ENCODE measurements around the gene XRCC1.
A peak's percentile ranks its signal among the peaks of the same experiment; 100 is the strongest.

XRCC1 gene, protein sequence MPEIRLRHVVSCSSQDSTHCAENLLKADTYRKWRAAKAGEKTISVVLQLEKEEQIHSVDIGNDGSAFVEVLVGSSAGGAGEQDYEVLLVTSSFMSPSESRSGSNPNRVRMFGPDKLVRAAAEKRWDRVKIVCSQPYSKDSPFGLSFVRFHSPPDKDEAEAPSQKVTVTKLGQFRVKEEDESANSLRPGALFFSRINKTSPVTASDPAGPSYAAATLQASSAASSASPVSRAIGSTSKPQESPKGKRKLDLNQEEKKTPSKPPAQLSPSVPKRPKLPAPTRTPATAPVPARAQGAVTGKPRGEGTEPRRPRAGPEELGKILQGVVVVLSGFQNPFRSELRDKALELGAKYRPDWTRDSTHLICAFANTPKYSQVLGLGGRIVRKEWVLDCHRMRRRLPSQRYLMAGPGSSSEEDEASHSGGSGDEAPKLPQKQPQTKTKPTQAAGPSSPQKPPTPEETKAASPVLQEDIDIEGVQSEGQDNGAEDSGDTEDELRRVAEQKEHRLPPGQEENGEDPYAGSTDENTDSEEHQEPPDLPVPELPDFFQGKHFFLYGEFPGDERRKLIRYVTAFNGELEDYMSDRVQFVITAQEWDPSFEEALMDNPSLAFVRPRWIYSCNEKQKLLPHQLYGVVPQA

DNA sequence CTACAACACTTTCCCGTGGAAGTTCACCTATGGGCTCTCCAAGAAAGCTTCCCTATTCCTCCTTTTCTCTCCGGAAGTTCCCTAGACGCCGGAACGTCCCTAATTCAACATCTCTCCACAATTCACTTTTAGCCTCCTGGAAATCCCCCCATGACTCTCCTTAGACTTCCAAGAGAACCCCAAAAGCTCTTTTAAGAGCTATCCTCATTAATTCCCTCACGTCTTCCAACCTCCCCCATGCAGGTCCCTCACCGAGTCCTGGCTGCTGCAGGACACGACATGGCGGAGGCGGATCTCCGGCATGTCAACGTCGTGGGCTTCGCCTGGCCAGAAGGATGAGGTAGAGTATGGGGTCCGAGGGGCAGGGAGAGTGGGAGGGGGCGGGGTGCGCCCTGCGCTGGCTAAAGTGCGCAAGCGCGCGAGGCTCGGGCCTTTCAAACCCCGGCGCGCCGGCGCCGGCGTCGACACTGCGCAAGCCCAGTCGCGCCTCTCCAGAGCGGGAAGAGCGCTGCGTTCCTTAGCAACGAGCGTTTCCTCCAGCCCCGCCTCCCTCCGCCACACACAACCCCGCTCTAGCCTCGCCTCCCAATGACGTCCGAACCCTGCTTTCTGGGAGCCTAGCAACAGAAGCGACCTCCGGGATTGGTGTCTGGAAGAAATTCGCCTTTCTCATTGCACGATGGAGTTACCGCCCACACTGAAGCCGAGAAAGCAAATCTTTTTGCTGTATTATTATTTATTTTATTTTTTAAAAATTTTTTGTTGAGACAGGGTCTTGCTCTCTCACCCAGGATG lies at the start of gene XRCC1, which contains the start of gene PINLYP:
Gene XRCC1 (minus strand): TSS at position 372 of the 795 bp plus-strand sequence. CDS start 69 bp downstream, at position 303.
Gene PINLYP (plus strand): TSS at position 646 of the 795 bp plus-strand sequence. CDS start 1,391 bp downstream, outside the sequence.
- peak; percentile 93 for DNase-seq (ENCODE audit: low read depth)

DNA sequence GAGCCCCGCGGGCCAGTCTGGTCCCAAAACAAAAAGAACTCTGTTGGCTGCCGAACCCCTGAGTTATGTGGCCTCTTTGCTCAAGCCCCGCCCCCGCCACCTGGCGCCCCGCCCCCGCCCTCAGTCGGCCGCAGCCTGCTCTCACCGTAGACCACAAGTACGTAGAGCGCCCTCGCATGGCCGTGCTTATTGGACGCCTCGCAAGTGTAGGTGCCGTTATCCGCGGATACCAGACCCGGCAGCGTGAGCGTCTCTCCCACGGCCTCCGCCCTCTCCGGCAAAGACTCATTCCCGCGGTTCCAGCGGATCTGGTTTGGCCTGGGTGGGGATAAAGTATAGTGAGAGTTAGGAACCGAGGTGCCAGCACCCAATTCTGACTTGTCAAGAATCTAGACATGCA lies 49.6 kb upstream of the XRCC1 start:
- peak; percentile 70 for DNase-seq (ENCODE audit: low read depth)

DNA sequence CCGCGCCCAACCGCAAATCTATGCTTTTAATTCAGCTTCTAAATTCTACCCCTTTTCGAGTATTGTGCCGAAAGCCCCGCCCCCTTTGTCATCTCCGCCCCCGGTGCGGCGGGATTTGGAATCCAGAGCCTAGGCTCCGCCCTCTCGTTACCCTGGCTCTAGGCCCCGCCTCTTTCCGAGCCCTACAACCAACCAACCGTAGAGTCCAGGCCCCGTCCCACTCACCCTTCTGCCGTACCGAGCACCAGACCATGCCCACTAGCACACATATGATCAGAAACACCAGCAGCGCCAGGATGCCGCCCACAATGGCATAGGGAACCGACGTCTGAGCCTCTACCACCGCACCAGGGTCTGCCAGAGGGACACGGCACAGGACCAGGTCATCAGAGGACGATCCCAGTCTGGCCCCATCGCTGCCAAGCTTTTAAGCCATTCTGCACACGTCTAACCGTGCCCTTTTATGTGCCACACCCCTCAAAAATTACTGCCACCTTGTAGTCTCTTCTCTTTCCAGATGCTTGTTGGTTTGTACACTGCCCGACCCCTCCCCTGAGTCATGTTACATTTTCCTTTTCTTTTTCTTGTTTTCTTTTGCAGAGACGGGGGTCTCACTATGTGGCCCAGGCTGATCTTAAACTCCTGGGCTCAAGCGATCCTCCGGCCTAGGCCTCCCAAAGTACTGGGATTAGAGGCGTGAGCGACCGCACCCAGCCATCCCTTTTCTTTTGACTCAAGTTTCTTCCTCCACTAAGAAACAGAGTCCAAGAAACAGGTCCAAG lies 48.8 kb upstream of the XRCC1 start:
- DNase-seq (ENCODE audit: low read depth) = no peak

DNA sequence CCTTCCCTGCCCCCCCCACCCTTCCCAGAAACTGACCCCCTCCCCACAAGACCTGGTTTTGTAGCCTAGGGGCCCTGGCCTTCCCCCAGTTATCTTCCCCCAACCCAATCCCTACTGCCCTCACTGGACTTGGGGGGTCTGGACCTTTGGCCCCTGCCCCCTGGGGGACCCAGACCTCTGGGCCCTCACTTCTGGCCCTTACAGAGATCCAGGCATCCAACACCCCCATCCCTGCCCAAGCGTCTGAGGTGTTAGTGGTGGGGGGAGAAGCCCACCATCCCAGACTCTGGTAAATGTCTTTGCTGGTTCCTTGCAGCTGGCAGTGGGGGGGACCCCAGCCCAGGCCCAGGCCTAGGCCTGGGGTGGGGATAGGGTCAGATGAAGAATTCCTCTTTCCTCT lies 47.6 kb upstream of the XRCC1 start:
- DNase-seq (ENCODE audit: low read depth) = no peak

DNA sequence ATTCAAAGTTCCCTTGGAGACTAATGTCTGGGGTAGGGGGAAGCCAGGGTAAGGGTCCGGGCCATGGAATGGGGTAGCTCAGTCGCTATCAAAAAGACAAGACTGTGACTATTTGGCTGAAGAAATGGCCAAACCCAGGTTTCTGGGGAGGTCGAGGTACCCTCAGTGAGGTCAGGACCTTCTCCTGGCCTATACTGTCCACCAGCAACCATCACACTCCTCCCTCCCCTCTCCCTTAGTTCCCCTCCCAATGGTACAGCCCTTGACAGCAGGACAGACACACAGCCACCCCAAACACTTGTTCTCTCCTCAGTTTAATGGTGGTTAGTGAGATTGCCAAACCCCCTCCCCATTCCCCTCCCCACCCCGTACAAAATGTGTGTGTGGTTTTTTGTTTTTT lies 46.7 kb upstream of the XRCC1 start:
- DNase-seq (ENCODE audit: low read depth) = no peak

DNA sequence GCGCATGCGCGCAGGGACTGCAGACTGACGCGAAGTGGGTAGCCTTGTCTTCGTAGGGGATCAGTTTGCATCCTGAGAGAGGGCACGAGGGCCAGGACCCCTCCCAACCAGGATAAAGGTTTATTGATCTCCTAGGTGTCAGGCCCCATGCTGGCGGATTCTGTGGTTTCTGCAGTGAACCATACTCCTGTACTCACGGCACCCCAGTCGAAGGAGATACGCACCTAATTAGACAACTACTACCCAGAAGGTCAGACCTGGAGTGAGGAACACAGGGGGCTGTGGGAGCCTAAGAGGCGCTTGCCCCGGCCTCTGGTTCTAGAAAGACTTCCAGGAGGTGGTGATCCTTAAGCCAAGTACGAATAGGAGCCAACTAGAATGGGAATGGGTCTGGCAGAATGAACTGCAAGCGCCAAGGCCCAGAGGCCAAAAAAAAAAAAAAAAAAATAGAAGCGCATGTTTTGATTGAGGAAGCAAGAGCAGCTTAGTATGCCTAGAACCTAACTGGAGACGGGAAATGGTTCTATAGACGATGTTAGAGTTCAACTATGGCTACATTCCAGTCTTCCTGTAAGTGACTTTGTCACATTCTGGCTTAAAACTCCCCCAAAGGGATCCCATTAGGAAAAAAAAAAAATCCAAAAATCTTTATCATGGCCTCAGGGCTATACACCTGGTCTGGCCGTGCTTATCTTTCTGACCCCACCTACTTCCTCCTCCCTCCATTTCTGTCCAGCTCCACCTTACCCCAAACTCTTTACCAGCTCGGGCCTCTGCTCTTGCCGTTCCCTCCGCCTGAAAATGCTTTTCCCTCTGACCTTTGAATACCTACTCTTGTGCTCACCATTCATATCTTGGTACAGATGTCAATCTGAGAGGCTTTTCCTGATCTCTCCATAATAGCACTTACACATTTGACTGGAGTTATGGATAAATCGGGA lies 45.0 kb upstream of the XRCC1 start:
- peak; percentile 71 for DNase-seq (ENCODE audit: low read depth)

DNA sequence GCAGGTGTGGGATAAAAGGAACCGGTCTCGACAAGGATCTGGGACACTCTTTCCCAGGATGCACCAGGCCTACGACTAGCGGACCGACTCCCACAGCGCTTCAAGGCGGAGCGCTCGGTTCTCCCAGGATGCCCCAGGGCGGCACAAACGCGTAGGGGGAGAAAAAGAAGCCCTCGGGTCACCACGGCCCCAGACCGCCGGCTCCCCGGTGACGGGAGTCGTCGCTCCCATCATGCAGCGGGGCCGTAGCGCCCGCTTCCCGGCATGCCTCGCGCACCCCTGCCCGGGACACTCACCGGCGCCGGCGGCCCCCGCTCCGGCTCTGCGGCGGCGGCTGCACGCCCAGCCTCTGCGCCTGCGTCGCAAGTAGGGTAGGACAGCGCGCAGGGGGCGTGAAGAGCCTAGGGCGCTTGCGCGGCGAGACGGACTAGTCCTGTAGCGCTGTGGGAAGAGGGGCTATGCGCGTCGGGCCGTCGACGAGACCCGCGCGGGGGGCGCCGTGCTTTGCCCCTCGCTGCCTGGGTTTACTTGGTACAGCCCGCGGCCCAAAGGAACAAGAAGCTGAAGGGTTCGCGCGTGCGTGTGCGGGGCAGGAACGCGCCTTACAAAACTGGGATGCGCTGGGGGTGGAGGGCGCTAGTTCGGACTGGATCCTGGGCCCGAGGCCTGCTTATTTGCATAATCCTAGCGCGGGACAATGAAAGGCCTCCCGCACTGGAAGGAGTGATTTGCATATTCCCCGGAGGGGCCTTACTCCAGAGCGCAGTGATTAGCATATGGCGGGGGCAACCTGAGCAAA lies 44.1 kb upstream of the XRCC1 start, which contains the start of gene ZNF428:
Gene ZNF428 (minus strand): TSS at position 368 of the 799 bp plus-strand sequence. CDS start 5,325 bp downstream, outside the sequence.
- peak; percentile 78 for DNase-seq (ENCODE audit: low read depth)

DNA sequence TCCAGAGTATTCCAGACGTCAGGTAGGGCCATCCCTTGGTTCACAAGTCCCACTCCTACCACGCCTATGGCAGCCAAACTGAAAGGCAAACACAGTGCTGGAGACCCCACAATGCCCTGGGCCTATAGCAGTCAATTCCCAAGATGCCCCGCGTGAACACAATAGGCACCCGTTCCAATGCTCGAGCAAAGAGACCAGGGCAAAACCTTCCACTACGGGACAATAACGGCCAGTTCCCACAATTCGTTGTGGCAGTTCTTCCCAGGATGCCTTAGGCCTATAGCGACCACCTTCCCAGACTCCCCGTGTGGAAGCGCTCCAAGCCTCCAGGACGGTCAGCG lies 43.6 kb upstream of the XRCC1 start:
- DNase-seq (ENCODE audit: low read depth) = no peak

DNA sequence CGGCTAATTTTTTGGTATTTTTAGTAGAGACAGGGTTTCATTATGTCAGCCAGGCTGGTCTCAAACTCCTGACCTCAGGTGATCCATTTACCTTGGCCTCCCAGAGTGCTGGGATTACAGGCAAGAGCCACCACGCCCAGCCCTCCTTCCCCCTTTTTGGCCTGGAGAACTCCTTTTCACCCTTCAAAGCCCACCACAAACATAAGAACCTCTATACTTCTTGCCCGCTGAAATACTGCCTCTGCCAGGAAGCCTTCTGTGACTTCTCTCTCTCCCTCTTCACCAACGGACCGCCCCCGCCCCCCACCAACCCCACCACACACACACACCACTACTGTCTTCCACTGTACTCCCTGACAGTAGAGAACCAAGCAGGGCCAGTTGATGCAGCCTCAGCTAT lies 41.6 kb upstream of the XRCC1 start:
- no peak for DNase-seq (ENCODE audit: low read depth)

DNA sequence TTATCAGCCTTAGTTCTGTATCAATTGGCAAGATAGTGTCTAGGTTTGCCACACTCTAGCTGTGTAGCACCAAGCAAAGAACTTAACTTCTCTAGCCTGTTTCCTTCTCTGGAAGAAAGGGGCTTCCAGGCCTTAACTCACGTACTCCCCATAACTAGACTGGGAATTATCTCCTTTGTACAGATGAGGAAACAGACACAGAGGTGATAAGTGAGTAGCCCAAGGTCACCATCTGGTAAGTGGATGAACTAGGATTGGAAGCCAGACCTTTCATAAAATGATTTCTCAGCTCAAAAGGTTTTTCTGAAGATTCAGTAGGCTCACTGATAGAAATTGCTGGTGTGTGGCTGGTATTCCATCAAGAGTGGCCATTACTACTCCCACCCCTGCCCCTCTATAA lies 41.0 kb upstream of the XRCC1 start:
- no peak for DNase-seq (ENCODE audit: low read depth)

DNA sequence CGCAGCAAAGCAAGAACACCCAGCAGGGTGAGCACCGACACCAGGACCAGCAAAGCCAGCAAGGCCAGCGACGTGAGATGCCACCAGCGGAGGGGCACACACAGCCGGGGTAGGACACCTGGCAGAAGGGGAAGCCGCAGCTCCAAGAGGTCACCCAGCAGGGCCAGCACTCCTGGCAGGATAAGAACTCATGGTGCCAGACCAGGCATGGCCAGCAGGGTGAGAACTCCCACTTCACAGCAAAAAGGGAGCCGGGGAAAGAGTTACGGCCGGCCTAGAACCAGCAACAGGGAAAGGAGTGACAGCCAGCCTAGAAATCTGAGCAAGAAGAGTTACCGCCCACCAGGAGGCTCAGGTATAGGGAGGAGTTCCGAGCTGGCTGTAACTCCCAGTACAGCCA lies 37.0 kb upstream of the XRCC1 start:
- no peak for DNase-seq (ENCODE audit: low read depth)

DNA sequence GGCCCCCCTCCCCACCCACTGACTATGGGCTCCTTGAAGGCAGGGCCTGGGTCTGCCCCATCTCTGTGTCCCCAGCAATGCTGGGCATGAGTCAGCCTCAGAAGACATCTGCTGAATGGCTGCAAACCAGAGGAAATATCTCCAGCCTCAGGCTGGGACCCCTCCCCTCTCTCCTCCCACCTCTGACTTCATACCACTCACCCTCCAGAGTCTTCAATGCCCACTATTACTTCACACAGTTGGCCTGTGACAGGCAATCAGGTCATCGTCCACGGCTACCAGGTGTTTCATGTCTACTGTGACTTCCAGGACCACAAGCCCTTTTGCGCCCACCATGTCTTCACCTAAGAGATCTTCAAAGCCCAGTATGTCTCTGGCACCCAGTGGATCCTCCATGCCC lies 36.5 kb upstream of the XRCC1 start, which contains the start of gene SRRM5:
Gene SRRM5 (plus strand): TSS at position 301 of the 400 bp plus-strand sequence. CDS start 34 bp downstream, at position 335.
- no peak for DNase-seq (ENCODE audit: low read depth)

DNA sequence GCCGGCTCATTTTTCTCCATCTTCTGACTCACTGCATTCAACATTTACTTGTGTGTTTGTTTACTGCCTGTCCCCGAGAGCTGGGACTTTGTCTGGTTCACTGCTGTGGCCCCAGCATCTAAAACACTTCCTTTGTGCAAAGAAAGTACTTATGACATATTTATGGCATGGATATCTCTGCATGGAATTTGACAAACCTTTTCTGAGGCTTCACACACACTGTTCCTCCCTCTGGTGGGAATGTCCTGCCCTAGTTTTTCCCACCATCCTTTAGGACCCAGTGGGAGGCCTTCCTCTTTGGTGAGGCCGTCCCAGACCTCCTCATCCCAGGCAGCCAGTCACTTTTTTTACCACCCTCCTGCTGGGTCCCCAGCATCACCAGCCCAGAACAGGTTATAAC lies 35.2 kb upstream of the XRCC1 start:
- no peak for DNase-seq (ENCODE audit: low read depth)

DNA sequence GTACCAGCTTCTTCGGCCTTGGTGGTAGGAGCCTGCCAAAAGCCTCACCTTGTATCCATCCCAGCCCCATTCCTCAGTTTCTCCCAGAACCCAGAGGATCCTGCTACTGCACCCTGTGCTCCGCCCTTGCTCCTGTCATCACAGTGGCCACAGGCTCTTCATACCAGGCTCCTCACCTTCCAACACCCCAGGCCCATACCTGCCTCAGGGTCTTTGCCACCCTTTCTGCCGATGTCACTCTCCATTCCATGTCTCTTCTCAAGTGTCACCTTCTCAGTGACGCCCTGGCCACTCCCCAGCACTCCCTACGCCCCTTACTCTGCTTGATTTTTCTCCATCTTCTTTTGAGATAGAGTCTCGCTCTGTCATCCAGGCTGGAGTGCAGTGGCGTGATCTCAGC lies 34.5 kb upstream of the XRCC1 start:
- DNase-seq (ENCODE audit: low read depth) = no peak

DNA sequence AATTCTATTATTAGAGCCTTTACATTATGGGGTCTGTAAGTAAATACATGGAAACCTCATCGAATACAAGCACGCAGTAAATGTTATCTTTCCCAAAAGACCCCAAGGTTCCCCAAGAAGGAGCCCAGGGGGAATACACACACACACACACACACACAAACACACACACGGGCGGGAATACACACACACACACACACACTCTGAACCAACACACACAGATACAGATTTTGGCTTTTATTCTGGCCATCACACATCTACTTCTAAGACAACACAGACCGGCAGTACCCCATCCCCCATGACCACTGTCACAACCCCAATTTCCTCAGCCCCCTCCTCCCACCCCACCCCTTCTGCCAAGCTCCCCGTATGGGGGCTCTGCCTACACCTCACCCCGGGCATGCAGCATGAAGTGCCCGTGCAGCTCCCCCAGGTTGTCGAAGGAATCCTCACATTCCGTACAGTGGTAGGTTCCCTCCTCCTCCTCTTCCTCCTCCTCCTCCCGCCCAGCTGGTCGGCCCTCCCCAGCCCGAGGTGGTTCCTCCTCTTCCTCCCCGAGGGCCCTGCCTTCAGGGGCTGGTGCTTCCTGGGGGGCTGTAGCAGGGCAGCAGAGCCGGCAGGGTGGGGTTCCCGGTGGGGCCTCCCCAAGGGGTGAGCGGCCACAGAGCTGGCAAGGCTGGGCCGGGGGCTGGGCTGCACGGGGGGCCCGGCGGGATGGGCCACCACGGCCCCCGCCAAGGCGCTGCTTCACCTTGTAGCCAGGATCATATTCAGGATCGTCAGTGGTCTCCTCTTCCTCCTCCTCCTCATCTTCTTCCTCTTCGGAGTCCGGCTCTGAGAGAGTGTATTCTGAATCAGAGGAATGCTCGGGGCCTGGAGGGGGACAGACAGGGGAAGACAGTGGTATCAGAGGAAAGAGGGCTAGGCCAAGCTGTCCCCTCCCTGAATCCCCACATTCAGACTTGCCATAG lies 32.2 kb upstream of the XRCC1 start:
- no peak for DNase-seq (ENCODE audit: low read depth)

DNA sequence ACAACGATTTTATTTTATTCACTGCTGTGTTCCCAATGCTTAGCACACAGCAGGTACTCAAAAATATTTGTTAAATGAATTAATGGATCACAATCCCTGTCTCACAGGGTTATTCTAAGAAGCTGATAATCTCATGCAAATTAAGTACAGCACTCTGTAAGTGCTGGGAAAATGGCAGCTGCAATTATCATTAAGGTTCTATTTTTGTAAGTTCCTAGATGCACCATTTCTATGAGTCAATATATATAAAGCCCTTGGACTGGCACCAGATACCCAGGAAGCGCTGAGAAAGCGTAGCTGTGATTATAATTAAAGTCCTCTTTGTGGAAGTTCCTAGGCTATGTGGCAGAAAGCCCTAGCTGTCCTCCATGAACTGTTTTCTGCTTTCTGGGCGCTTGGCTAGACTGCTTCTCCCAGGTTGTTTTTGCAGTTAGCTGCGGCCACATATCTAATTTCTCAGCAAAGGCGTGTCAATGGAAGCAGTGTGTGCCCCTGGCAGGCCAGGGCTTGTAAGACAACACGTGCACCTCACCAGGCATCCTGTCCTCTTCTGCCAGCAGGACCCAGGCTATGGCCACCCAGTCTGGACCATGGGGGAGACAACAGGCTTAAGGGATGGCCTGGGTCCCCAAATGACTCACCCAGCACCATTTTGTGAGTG lies 31.4 kb upstream of the XRCC1 start:
- no peak for DNase-seq (ENCODE audit: low read depth)

DNA sequence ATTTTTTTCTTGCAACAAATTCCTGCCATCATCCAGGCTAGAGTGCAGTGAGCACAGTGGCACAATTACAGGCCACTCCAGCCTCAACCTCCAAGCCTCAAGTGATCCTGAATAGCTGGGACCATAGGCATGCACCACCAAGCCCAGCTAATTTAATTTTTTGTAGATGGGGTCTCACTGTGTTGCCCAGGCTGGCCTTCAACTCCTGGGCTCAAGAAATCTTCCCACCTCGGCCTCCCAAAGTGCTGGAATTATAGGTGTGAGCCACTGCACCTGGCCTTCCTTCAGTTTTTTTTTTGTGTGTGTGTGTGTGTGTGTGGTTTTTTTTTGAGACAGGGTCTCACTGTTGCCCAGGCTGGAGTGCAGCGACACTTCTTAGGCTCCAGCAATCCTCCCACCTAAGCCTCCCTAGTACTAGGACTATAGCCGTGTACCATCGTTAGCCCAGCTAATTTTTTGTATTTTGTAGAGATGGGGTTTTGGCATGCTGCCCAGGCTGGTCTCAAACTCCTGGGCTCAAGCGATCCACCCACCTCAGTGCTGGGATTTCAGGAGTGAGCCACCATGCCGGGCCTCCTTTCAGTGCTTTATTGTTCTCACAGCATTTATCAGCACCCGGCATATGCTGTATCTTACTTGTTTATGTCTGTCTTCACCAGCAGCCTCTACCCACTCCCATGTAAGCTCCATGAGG lies 30.7 kb upstream of the XRCC1 start:
- DNase-seq (ENCODE audit: low read depth) = no peak

Data from activated T-helper 1 cell treated with Interleukin-2 at 50 U/mL for 16 hours (primary cell).